ENCODE measurements around the gene AK5.
"Not testable (repeated sequence)": the region's sequence is repeated elsewhere in the genome, so short reads cannot be mapped to it uniquely, and the experiment has no call there.

AK5 gene

GRCh38 chr1:77504986-77505385, 223.2 kb downstream of the AK5 start:
- Histone ChIP-seq H3K36me3 (ENCODE audit: control insufficient read depth in 4 of 4, insufficient read depth in 4 of 4, low read length in 3 of 4) (no peaks in the 10 kb centered on the region), H3K27ac (ENCODE audit: insufficient read depth in 1 of 2, low read depth in 1 of 2, low read length in 2 of 2, poor library complexity in 1 of 2, severe bottlenecking in 2 of 2) (no peak overlapping the region), H3K27me3 (replicated peaks in 2 of 5; ENCODE audit: control insufficient read depth in 4 of 5, insufficient read depth in 5 of 5, low read length in 4 of 5) (no peaks in the 10 kb centered on the region), H3K4me1 (ENCODE audit: control extremely low read depth in 1 of 4, control insufficient read depth in 4 of 4, insufficient read depth in 4 of 4, low read length in 3 of 4) (peaks cover 6 to 23% (median 13%) of the 10 kb centered on the region in 4 experiments), H3K9me3 (ENCODE audit: control extremely low read depth in 1 of 5, control insufficient read depth in 4 of 5, insufficient read depth in 2 of 5, low read depth in 1 of 5, low read length in 4 of 5) (peaks cover 0 to 2% (median 0%) of the 10 kb centered on the region in 5 experiments), H3K4me3 (ENCODE audit: control insufficient read depth in 1 of 7, extremely low read depth in 1 of 7, insufficient read depth in 4 of 7, low read depth in 2 of 7, low read length in 6 of 7) (peak overlapping the region in 2 of 7 experiments; percentile 7 to 25)
- ChIA-PET POLR2A (no interaction called here), CTCF (no interaction called here)
- DNase-seq = peak; percentile 40 to 80 (median 69)
- WGBS (ENCODE audit: insufficient coverage) = 0% methylated on average over 2 of the region's 4 CpGs

GRCh38 chr1:77506771-77507170, 225.0 kb downstream of the AK5 start:
- H3K4me3 ChIP-seq (ENCODE audit: control insufficient read depth in 1 of 7, extremely low read depth in 1 of 7, insufficient read depth in 4 of 7, low read depth in 2 of 7, low read length in 6 of 7) = no peak overlapping the region
- DNase-seq = no peak
- no peaks in the 10 kb centered on the region for H3K27me3 ChIP-seq (replicated peaks in 2 of 5; ENCODE audit: control insufficient read depth in 4 of 5, insufficient read depth in 5 of 5, low read length in 4 of 5)
- no peak overlapping the region for H3K27ac ChIP-seq (ENCODE audit: insufficient read depth in 1 of 2, low read depth in 1 of 2, low read length in 2 of 2, poor library complexity in 1 of 2, severe bottlenecking in 2 of 2)
- H3K4me1 ChIP-seq (ENCODE audit: control extremely low read depth in 1 of 4, control insufficient read depth in 4 of 4, insufficient read depth in 4 of 4, low read length in 3 of 4) = peaks cover 6 to 23% (median 13%) of the 10 kb centered on the region in 4 experiments
- WGBS (ENCODE audit: insufficient coverage) = 100% methylated on average over 2 of the region's 4 CpGs
- CTCF ChIA-PET = no interaction called here
- POLR2A ChIA-PET = no interaction called here
- H3K36me3 ChIP-seq (ENCODE audit: control insufficient read depth in 4 of 4, insufficient read depth in 4 of 4, low read length in 3 of 4) = no peaks in the 10 kb centered on the region
- H3K9me3 ChIP-seq (ENCODE audit: control extremely low read depth in 1 of 5, control insufficient read depth in 4 of 5, insufficient read depth in 2 of 5, low read depth in 1 of 5, low read length in 4 of 5) = no peaks in the 10 kb centered on the region

- Histone ChIP-seq H3K36me3 (ENCODE audit: control insufficient read depth in 4 of 4, insufficient read depth in 4 of 4, low read length in 3 of 4) (peaks cover 0 to 3% (median 0%) of the 10 kb centered on the region in 4 experiments), H3K4me1 (ENCODE audit: control extremely low read depth in 1 of 4, control insufficient read depth in 4 of 4, insufficient read depth in 4 of 4, low read length in 3 of 4) (peaks cover 6 to 20% (median 13%) of the 10 kb centered on the region in 4 experiments), H3K4me3 (ENCODE audit: control insufficient read depth in 1 of 7, extremely low read depth in 1 of 7, insufficient read depth in 4 of 7, low read depth in 2 of 7, low read length in 6 of 7) (no peak overlapping the region), H3K27me3 (replicated peaks in 2 of 5; ENCODE audit: control insufficient read depth in 4 of 5, insufficient read depth in 5 of 5, low read length in 4 of 5) (no peaks in the 10 kb centered on the region), H3K9me3 (ENCODE audit: control extremely low read depth in 1 of 5, control insufficient read depth in 4 of 5, insufficient read depth in 2 of 5, low read depth in 1 of 5, low read length in 4 of 5) (no peaks in the 10 kb centered on the region), H3K27ac (ENCODE audit: insufficient read depth in 1 of 2, low read depth in 1 of 2, low read length in 2 of 2, poor library complexity in 1 of 2, severe bottlenecking in 2 of 2) (no peak overlapping the region)
- 95% methylated on average over 3 of the region's 3 CpGs for WGBS (ENCODE audit: insufficient coverage)
- ChIA-PET CTCF (interaction anchor here (1.2 to 3.6 kb wide), 2 partner anchors 23 to 27 kb away, joined by 3 to 18 read pairs; no protein-coding TSS in a partner anchor), POLR2A (interaction anchor here (1.0 kb wide), 1 partner anchor 82 kb away, joined by 3 read pairs; no protein-coding TSS in a partner anchor)
- DNase-seq = no peak
Observed at GRCh38 chr1:77509051-77509492, 227.3 kb downstream of the AK5 start.

GRCh38 chr1:77509898-77510297, 228.1 kb downstream of the AK5 start:
- no peaks in the 10 kb centered on the region for H3K27me3 ChIP-seq (replicated peaks in 2 of 5; ENCODE audit: control insufficient read depth in 4 of 5, insufficient read depth in 5 of 5, low read length in 4 of 5)
- ChIA-PET CTCF (interaction anchor here (1.2 to 3.6 kb wide), 2 partner anchors 23 to 26 kb away, joined by 3 to 18 read pairs; no protein-coding TSS in a partner anchor), POLR2A (interaction anchor here (1.0 kb wide), 1 partner anchor 81 kb away, joined by 3 read pairs; no protein-coding TSS in a partner anchor)
- WGBS (ENCODE audit: insufficient coverage) = 80% methylated on average over 2 of the region's 2 CpGs
- H3K4me1 ChIP-seq (ENCODE audit: control extremely low read depth in 1 of 4, control insufficient read depth in 4 of 4, insufficient read depth in 4 of 4, low read length in 3 of 4) = peaks cover 6 to 21% (median 10%) of the 10 kb centered on the region in 4 experiments
- no peaks in the 10 kb centered on the region for H3K9me3 ChIP-seq (ENCODE audit: control extremely low read depth in 1 of 5, control insufficient read depth in 4 of 5, insufficient read depth in 2 of 5, low read depth in 1 of 5, low read length in 4 of 5)
- no peak overlapping the region for H3K4me3 ChIP-seq (ENCODE audit: control insufficient read depth in 1 of 7, extremely low read depth in 1 of 7, insufficient read depth in 4 of 7, low read depth in 2 of 7, low read length in 6 of 7)
- no peak for DNase-seq
- H3K36me3 ChIP-seq (ENCODE audit: control insufficient read depth in 4 of 4, insufficient read depth in 4 of 4, low read length in 3 of 4) = peaks cover 0 to 3% (median 0%) of the 10 kb centered on the region in 4 experiments
- no peak overlapping the region for H3K27ac ChIP-seq (ENCODE audit: insufficient read depth in 1 of 2, low read depth in 1 of 2, low read length in 2 of 2, poor library complexity in 1 of 2, severe bottlenecking in 2 of 2)

GRCh38 chr1:77511440-77511840, 229.6 kb downstream of the AK5 start:
- 100% methylated on average over 2 of the region's 2 CpGs for WGBS (ENCODE audit: insufficient coverage)
- Histone ChIP-seq H3K4me1 (ENCODE audit: control extremely low read depth in 1 of 4, control insufficient read depth in 4 of 4, insufficient read depth in 4 of 4, low read length in 3 of 4) (peaks cover 0 to 19% (median 12%) of the 10 kb centered on the region in 4 experiments), H3K4me3 (ENCODE audit: control insufficient read depth in 1 of 7, extremely low read depth in 1 of 7, insufficient read depth in 4 of 7, low read depth in 2 of 7, low read length in 6 of 7) (no peak overlapping the region), H3K27me3 (replicated peaks in 2 of 5; ENCODE audit: control insufficient read depth in 4 of 5, insufficient read depth in 5 of 5, low read length in 4 of 5) (no peaks in the 10 kb centered on the region), H3K36me3 (ENCODE audit: control insufficient read depth in 4 of 4, insufficient read depth in 4 of 4, low read length in 3 of 4) (peaks cover 0 to 3% (median 0%) of the 10 kb centered on the region in 4 experiments), H3K9me3 (ENCODE audit: control extremely low read depth in 1 of 5, control insufficient read depth in 4 of 5, insufficient read depth in 2 of 5, low read depth in 1 of 5, low read length in 4 of 5) (no peaks in the 10 kb centered on the region), H3K27ac (ENCODE audit: insufficient read depth in 1 of 2, low read depth in 1 of 2, low read length in 2 of 2, poor library complexity in 1 of 2, severe bottlenecking in 2 of 2) (no peak overlapping the region)
- CTCF ChIA-PET = interaction anchor here (3.6 kb wide), 1 partner anchor 21 kb away, joined by 18 read pairs; no protein-coding TSS in a partner anchor
- POLR2A ChIA-PET = no interaction called here
- no peak for DNase-seq

GRCh38 chr1:77512650-77513049, 230.8 kb downstream of the AK5 start:
- H3K4me3 ChIP-seq (ENCODE audit: control insufficient read depth in 1 of 7, extremely low read depth in 1 of 7, insufficient read depth in 4 of 7, low read depth in 2 of 7, low read length in 6 of 7); H3K36me3 ChIP-seq (ENCODE audit: control insufficient read depth in 4 of 4, insufficient read depth in 4 of 4, low read length in 3 of 4); DNase-seq; POLR2A ChIA-PET; H3K27me3 ChIP-seq (replicated peaks in 2 of 5; ENCODE audit: control insufficient read depth in 4 of 5, insufficient read depth in 5 of 5, low read length in 4 of 5); H3K9me3 ChIP-seq (ENCODE audit: control extremely low read depth in 1 of 5, control insufficient read depth in 4 of 5, insufficient read depth in 2 of 5, low read depth in 1 of 5, low read length in 4 of 5); CTCF ChIA-PET; H3K27ac ChIP-seq (ENCODE audit: insufficient read depth in 1 of 2, low read depth in 1 of 2, low read length in 2 of 2, poor library complexity in 1 of 2, severe bottlenecking in 2 of 2): not testable (repeated sequence)
- WGBS (ENCODE audit: insufficient coverage) = no CpG with 5 or more reads among the region's 3 CpGs
- H3K4me1 ChIP-seq (ENCODE audit: control extremely low read depth in 1 of 4, control insufficient read depth in 4 of 4, insufficient read depth in 4 of 4, low read length in 3 of 4) = peaks cover 0 to 18% (median 12%) of the 10 kb centered on the region in 4 experiments

GRCh38 chr1:77513839-77514763, 232.3 kb downstream of the AK5 start:
- 100% methylated on average over 11 of the region's 17 CpGs for WGBS (ENCODE audit: insufficient coverage)
- ChIA-PET POLR2A (no interaction called here), CTCF (interaction anchor here (0.7 to 3.1 kb wide), 2 partner anchors 19 to 49 kb away, joined by 3 to 13 read pairs; no protein-coding TSS in a partner anchor)
- H3K9me3 ChIP-seq (ENCODE audit: control extremely low read depth in 1 of 5, control insufficient read depth in 4 of 5, insufficient read depth in 2 of 5, low read depth in 1 of 5, low read length in 4 of 5) = peaks cover 0 to 7% (median 0%) of the 10 kb centered on the region in 5 experiments
- H3K4me1 ChIP-seq (ENCODE audit: control extremely low read depth in 1 of 4, control insufficient read depth in 4 of 4, insufficient read depth in 4 of 4, low read length in 3 of 4) = peaks cover 0 to 18% (median 12%) of the 10 kb centered on the region in 4 experiments
- H3K27ac ChIP-seq (ENCODE audit: insufficient read depth in 1 of 2, low read depth in 1 of 2, low read length in 2 of 2, poor library complexity in 1 of 2, severe bottlenecking in 2 of 2) = no peak overlapping the region
- H3K4me3 ChIP-seq (ENCODE audit: control insufficient read depth in 1 of 7, extremely low read depth in 1 of 7, insufficient read depth in 4 of 7, low read depth in 2 of 7, low read length in 6 of 7) = no peak overlapping the region
- DNase-seq = no peak
- no peaks in the 10 kb centered on the region for H3K27me3 ChIP-seq (replicated peaks in 2 of 5; ENCODE audit: control insufficient read depth in 4 of 5, insufficient read depth in 5 of 5, low read length in 4 of 5)
- peaks cover 0 to 3% (median 0%) of the 10 kb centered on the region in 4 experiments for H3K36me3 ChIP-seq (ENCODE audit: control insufficient read depth in 4 of 4, insufficient read depth in 4 of 4, low read length in 3 of 4)

All from common myeloid progenitor, CD34-positive (primary cell).